GM21381 (cell line): ENCODE measurements around the gene TTC28.

Experiments
- ATAC-seq: cut with Tn5 transposase; IDR thresholded peaks from one replicate; pipeline ENCODE4 v1.9.1; 2021; ENCODE audit warnings: mild to moderate bottlenecking, moderate library complexity; ENCODE audit not compliant: unreplicated experiment

The TTC28 gene

GRCh38 chr22:28017558-28017820, 662.2 kb downstream of the TTC28 start:
- no peak for ATAC-seq

DNA sequence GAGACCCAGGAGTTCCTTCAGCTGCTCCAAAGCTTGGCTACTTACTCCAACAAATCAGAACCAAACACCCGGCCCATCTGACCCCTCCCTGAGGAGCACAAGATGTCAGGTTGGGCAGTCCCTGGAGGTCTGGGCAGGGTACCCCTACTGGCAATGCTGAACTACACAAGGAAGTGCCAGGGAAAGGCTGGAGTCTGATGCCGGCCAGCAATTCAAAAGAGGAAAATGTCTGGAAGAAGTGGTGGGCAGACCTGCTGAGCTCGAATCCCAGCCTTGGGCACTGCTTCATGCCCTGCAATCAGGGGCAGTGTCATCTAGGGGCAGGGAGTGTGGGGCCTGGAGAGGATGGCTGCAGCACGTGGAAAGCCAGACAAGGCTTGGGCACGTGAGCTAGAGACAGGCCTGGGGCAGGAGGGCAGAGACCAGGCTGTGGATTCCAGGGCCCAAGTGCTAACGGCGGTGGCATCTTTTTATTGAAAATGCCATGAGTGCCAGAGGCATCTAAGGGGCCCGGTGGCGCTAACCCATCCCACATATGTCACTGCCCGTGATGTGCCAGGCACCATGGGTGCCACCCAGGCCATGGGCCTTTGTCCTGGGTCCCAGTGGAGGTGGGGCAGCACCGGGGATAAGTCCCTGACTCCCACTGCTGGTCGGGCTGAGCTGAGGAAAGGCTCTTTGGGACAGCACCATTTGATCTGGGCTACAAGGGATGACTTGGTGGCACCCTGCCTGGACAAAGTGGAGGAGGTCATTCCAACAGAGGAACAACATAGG, 662.7 kb downstream of the TTC28 start:
- no peak for ATAC-seq

DNA sequence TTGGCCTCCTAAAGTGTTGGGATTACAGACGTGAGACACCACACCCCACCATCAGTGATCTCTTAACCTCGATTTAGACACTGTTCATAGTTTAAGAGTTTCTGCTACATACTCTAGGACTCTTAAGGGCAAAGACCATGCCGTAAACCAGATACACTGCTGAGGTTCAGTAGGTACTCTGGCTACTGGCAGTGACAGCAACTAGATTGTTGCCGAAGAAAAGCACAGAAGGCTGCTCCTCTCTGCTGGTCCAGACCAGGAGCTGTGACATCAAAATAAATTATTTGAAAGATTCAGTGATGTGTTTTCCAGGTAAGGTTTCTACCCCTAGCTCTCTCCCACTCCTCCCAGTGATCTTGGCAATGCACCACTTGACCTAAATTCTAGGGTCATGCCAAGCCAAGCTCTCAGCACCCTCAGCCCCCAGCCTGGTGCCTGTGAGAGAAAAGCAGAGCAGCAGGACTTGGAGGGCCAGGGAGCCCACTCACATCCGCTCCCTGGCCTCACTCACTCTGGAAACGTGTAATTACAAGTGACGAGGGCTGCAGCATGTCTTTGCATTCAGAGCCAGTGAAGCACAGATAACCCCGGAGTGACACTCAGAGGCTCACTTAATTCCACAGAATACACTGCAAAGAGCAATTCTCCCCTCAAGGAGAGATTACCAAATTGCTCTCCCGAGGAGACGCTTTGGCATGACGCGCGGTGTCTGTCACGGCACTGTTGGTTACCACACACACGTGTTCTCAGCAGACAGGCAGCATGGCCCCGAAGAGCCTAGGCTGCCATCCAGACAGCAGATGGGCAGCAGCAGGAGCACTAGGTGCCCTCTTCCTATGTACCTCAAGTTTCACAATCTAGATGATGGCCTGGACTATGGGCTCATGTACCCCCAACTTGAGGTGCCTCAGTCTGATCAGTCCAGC, 663.7 kb downstream of the TTC28 start:
- ATAC-seq = no peak

DNA sequence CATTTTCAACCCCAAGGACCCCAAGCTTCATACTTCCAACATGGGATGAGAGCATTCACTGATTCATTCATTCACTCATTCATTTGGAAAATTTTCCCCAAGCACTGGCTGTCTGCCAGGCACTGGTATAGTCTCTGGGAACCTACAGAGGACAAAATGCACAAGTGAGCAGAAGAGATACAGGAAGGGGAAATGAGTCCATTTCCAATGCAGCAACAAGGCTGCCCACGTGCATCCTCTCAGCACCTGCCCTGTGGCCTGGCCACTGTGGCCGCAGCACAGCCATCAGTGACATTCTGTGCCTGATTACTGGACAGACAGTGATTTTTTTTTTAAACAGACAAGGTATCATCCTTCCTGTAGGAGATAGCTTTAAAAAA, 664.6 kb downstream of the TTC28 start:
- no peak for ATAC-seq

DNA sequence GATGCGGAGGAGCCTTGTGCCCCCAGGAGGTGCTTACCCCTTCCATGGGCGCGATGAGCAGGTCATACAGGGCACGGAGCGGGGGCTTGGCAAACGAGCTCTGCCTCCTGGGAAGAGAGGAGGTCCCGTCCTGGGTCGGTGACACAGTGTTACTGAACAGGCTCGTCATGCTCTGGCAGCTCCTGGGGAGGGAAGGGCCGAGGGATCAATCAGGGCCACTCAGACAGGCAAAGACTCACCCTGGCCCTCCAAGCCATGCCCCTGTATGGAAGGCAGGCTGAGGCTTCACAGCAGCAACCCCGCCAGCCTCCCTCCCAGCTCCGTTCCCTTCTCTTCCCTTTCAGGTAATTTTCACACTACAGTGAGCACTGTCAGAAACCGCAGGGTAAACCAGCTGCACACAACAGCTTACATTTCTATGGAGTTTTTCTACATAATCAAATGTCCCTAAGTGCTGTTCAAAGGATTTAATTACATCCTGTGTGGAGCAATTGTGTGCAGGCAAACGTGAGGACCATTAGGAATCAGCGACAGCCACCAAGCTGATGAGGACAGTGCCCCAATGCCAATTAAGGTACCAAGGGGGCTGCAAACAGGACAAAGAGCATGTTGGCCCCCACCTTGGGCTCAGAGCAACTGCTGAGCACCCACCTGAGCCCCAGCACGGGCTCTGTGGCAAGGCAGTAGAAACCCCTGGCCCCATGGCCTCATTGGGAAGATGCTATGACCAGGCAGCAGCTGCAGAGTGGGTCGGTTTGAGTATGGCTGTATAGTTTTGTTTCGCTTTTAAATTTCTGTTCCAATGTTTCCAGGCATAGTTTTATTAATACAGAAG, 665.2 kb downstream of the TTC28 start:
- no peak for ATAC-seq

DNA sequence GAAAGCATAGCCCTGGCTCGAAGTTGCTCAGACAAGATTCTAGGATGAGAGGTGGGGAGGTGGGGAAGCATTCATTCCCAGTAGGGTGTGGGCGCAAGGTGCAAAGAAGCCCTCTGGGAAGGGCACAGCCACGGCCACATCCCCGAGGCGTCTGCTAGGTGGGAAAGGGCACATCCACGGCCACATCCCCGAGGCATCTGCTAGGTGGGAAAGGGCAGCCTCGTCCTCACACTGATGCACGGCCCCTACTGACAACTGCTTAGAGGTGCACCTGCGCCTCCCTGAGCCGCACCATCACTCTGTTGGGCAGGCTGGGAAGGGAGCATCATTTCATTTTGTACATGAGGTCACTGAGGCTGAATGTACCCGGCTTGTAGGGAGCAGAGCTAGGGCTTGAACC, 666.0 kb downstream of the TTC28 start:
- no peak for ATAC-seq

DNA sequence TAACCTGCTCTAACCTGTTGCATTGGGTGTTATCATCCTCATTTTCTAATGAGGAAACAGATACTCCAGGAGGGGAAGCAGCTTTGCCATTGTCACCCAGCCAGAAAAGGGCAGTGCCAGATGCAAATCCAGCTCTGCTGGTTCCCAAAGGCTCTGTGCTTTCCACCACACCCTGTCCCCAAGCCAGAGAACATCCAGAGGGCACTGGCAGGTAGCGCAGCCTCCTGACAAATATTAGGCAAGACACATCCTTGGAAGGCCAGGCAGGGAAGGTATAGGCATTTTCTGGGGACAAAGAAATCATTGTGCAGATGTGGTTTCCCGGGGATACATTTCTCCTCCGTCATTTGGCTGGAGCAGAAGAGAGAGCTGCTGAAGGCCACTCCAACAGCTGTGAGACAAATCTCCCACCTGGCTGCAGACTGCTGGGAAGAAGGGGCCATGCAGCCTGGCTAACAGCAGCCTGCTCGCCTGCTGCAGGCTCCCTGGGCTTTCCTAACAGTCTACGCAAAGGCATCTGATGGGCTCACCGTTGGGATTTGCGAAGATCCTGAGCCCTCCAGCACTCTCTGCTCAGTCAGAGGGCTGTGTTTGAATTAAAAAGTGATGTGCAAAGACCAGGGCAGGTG, 666.7 kb downstream of the TTC28 start:
- ATAC-seq = no peak

DNA sequence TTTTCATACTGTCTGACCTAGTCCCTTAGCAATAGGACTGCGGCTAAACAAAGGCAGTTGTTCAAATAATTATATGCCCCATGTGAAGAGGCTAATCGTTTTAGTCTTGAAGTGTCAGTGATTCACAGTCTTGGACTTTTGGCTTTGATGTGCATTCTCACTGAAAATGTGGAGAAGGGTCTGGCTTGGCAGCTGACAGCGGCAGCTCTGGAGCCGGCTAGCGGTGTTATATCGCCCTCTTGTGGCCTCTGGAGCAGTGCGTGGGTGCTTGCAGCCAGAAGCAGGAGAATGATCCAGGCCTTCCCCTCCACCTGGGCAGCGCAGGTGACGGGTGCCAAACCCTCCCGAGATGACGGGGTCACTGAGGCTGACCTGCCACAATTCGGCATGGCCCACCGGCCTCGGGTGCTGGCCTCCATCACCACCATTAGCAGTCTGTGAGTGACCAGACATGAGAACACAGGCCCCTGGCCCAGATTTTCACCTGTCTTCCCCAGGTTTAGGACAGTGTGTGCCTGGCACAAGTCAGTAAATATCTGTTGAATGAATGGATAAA, 670.3 kb downstream of the TTC28 start:
- ATAC-seq = no peak

GRCh38 chr22:28008649-28009048, 671.0 kb downstream of the TTC28 start:
- no peak for ATAC-seq

- no peak for ATAC-seq
Measured at GRCh38 chr22:28008056-28008455, 671.6 kb downstream of the TTC28 start.

DNA sequence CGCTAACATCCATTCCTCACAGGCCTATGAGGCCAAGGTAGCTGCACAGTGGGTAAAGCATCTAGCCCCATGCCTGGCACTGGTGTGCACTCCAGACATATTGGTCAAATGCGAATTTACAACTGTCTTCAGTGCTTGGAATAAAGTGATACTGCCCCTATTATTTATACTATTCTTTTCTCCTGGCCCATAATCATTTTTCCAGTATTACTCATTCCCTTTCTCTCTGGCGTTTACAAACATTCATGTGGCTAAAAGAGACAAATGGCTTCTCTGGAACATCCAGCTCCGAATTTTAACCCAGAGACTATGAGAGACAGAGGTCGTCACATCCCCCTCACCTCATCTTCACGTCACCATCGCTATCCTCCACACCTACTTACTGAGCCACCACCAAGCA, 673.4 kb downstream of the TTC28 start:
- no peak for ATAC-seq

DNA sequence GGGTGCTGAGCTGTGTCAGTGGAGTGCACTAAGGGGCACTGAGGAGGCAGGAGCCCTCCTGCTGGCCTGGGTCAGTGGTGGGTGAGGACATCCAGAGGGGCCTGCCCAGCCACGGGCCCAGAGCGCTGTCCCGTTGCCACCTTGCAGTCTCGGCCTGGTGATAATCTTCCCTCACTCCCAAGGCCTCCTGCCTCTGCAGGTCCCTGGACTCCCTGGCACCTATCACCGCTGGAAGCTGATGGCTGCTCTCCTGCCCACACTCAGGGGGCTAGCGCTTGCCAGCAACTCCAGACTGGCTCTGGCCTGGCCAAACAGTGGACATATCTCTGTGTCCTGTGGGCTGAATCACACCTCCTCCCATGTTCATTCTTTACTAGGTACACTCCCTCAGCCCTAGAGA, 674.1 kb downstream of the TTC28 start:
- ATAC-seq = no peak

- no peak for ATAC-seq
Measured at GRCh38 chr22:28004021-28004420, 675.6 kb downstream of the TTC28 start.

DNA sequence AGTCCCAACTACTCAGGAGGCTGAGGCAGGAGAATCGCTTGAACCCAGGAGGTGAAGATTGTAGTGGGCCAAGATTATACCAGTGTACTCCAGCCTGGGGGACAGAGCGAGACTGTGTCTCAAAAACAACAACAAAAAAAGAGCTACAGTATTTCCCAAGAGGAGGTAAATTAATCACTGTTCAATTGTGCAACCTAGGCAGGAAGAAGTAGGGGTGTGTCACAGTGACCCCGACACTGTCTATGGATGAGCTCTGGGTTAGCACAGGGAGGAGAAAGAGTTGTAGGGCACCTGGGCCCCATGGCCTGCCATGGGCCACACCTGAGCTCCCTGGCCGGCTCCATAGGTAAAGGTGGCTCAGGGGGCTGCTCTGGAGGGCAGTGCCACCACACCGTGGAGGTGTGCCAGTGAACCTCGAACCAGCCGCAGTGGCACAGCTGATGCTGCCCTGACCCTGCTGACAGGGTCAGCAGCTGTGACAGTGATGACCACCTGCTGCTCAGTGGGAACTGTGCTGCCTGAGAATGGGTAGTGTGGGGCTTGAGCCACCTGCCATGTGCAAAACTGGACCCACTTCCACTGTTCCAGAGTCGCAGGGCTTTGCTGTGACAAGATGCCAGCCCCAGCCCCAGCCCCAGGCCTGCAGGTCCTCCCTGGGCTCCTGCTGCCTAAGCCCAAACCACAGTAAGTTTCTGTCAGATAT, 676.6 kb downstream of the TTC28 start:
- ATAC-seq = no peak

- no peak for ATAC-seq
Measured at GRCh38 chr22:28002181-28002700, 677.4 kb downstream of the TTC28 start.

DNA sequence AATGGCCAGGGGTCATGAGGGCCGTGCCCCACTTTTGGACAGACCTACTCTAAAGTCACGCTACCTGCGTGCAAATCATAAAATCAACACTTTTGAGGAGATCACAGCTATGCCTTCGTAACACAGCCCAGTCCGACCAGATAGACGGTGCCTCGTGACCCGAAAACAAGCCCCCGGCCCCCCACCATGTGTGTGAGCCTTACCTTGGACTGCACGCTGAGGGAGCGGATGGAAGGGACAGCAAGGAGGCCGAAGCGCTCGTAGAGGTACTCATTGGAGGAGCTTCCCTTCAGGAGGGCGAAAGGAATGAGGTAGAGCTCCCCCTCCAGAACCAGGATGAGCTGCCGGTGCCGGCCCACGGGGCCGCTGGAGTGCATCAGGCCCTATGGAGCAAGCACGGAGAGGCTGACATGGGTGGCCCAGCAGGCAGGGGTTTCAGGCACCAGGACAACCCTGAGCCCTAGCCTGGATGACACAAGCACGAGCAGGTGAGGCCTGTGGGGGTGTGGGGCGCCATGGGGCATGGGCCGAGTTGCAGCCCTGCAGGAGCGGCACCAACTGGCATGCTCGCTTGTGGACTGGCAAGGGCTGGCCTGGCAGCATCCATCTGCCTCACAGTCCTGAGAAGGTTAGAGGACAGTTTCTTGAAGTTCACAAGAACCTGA, 678.3 kb downstream of the TTC28 start:
- ATAC-seq = no peak

DNA sequence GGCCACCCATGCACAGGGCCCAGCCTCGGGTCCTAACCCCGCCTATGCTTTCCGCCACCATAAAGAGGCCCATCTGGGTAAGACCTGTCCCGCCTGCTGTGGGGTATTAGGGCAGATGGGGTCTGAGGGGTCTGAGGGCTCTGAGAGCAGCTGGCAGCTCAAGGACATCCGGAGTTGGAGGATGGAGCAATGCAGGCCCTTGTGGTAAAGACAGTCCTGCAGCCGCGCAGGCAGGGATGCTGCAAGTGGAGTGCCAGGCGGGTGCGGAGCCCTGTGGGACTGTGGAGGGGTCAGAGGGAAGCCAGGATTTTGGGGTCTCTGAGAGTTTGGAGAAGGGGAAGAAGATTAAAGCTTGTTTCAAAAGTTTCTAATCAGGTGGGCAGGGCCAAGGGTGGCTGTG, 679.3 kb downstream of the TTC28 start:
- no peak for ATAC-seq

GRCh38 chr22:27999876-28000275, 679.8 kb downstream of the TTC28 start:
- ATAC-seq = no peak
